Activated T-cell treated with anti-CD3 and anti-CD28 coated beads for 48 hours (primary cell): Measurements from ENCODE around the gene SCCPDH.
"Not testable (repeated sequence)": the region's sequence is repeated elsewhere in the genome, so short reads cannot be mapped to it uniquely, and the experiment has no call there.

Experiments
- DNase-seq: peaks from one replicate; pipeline ENCODE4 v3.0.0-alpha.2; 2020; ENCODE audit warnings: low read depth

Gene SCCPDH

GRCh38 chr1:246801241-246802020, 77.2 kb downstream of the SCCPDH start:
- no peak for DNase-seq

- no peak for DNase-seq
These were observed 79.2 kb downstream of the SCCPDH start for GRCh38 chr1:246803373-246803772.

- no peak for DNase-seq
These were observed 79.7 kb downstream of the SCCPDH start for GRCh38 chr1:246803883-246804282.

GRCh38 chr1:246805135-246805716, 81.0 kb downstream of the SCCPDH start:
- no peak for DNase-seq

GRCh38 chr1:246809473-246809872, 85.3 kb downstream of the SCCPDH start:
- no peak for DNase-seq

GRCh38 chr1:246811985-246812384, 87.8 kb downstream of the SCCPDH start:
- DNase-seq: no peak

GRCh38 chr1:246813325-246813724, 89.1 kb downstream of the SCCPDH start:
- not testable (repeated sequence) for DNase-seq

- DNase-seq: no peak
These were observed 90.7 kb downstream of the SCCPDH start for GRCh38 chr1:246814890-246815289.

GRCh38 chr1:246815693-246816270, 91.6 kb downstream of the SCCPDH start:
- no peak for DNase-seq
